Measurements from ENCODE around the gene ASIC3.

The ASIC3 gene

DNA sequence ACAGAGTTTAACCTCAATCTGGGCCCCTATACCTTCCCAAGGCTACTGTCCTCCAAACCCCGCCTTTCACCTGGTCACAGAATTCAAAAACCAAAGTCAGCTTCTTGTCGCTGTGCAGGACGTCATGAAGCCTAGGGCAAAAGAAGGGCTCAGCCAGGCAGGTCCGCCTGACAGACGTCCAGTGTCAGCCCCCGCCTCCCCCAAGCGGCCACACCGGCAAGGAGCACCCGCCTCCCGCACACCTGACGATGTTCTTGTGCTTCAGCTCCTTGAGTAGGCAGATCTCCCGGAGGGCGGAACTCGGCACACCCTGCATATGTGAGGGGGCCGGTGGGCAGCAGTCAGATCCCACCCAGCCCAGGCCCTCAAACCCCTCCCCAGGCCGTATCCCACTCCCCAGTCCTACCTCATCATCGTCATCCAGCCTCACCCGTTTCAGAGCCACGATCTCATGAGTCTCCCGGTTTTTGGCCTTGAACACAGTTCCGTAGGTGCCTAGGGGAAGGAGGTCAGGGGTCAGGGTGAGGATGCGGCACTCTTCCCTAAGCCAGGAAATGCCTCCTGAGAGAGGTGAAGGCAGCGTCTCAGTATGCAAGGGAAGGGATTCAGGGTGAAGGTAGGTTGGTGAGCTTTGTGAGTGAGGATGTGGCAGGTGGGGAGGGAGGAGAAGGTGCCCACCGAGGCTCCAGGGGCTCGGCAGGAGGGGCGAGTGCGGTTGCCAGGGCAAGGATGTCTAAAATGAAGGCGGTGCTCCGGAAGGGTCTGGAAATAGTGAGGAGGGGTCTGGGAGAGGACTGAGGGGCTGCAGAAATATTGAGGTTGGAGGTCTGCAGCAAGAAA, 8.6 kb downstream of the ASIC3 start:
- DNase-seq (ENCODE audit: low read depth) = no peak

DNA sequence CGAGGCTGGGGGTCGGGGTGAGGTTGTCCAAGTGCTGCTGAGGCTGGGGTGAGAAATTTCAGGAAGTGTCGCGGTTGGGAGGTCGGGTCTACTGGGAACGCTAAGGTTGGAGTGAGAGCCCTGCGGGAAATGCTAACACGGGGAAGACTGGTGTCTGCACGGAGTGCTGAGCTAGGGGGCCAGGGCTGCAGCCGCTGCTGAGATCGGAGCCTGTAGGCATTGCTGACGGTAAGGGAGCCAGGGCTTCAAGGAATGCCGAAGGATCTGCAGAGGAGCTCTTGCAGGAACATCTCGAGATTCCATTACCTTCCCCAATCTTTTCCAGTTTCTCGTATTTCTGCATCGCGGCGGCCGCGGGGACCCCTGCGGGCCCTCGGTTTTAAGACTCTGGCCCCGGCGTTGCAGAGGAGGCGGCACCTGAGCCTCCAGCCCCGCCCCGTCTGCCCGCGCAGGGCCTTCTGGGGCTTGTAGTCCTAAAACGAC, 9.2 kb downstream of the ASIC3 start, which contains the start of gene CDK5:
TSS of gene CDK5 (minus strand) at position 392 of the 483 bp plus-strand sequence. CDS start at position 343, 49 bp downstream.
- DNase-seq (ENCODE audit: low read depth) = no peak

DNA sequence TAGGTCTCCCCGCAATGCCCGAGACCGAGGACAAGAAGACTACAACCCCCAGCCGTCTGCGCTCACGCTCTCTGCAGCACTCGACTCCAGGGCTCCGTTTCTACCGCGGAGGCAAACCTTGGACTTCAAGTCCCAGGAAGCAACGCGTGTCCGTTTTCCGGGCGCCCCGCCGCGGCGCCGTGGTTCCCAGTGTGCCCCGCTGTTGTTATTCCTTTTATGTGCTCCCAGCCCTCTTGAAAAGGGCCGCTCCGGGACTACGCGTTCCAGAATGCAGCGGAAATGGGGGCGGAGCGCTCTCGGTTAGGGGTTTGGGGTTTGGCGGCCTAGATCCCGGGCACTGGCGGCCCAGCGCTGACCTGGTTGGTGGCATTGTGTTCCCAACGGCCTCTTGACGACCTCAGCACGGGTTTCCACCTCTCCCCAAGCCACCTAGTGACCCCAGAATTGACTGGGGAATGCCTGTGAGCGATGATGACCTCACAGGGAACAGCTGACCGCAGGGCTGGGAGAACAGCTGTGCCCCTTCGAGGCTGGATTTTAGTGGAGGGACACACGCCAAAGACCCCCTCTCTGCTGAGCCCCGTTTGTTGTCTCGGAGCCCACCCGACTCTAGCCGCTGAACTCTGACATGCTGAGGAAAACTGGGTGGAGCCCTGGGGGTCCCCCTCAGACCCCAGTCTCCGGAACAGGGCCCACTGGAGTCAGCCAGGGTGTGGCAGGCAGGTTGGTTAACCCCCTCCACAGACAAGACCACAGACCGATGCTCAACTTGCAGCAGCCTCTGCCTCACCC, 9.9 kb downstream of the ASIC3 start:
- DNase-seq (ENCODE audit: low read depth) = peak; percentile 98

DNA sequence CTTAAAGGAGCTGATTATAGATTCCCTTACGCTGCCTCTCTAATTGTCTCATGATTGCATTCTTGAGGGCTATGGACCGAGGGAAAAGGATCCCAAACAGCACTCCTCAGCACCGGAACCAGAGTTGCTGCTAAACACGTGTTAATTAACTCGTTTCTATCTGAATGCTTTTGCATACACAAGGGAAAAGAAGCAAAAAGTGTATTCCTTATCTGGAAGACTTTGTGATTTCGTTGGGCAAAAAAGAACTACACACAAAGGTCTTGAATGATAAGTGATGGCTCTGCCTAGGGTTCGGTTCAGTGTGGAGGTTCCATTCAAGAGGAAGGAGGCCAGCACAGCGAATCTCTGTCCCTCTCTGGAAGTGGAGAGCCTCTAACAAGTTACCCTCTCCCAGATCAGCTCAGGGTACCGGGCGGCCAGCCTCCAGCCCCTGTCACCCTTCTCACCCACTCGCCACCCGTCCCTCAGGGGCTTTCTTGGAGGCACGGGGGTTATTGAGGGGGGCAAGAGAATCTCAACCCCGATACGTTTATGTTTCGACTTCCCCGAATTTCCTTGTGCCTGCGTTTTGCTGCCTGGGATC, 10.5 kb downstream of the ASIC3 start:
- no peak for DNase-seq (ENCODE audit: low read depth)

DNA sequence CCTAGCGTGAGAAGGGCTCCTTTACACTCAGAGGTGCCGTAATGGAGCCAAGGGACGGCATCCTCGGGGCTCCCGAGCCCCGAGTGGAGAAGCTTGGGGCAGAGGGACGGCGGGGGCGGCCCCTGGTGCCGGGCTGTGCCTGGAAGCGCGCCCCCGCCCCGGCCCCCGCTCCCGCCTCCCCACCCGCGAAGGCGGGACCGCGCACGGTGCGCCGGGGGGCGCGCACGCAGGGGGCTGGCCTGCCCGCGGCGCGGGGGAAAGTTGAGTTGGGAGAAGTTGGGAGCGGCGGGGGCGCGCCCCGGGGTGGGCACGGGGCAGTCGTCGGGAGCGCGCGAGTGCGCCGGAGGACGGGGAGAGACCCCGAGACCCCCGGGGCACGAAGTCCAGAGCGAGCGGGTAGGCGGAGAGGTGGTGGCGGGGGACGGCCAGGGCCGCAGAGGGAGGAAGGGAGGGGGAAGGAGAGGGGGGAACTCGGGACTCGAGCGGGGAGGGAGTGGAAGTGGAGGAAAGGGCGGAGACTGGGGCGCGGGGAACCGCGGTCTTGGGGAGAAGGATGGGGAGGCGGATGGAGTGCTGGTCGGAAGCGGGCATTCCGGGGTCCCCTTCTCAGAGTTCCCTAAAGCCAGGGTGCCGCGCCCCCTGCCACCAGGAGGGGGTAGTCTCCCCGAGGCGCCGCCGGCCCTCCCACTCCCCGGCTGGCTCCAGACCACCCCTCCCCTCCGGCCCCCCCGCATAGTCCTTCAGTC, 11.2 kb downstream of the ASIC3 start, which contains the start of gene SLC4A2:
TSS of gene SLC4A2 (plus strand) at position 223 of the 746 bp plus-strand sequence. CDS start 2,399 bp downstream, outside the sequence.
- DNase-seq (ENCODE audit: low read depth) = peak; percentile 51

DNA sequence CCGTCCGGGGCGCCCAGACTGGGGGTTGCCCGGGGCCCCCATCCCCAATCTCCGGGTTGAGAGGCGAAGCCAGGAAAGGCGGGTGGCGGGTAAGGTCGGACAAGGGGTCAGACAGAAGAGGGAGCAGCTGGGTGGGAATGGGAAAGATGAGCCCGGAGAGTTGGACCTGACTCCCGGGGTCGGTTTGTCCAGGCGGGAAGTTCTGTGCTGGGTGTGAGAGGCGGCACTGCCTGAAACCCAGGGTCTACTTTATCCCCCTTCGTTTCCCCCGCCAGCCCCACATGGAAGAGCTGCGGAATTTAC, 11.7 kb downstream of the ASIC3 start:
- DNase-seq (ENCODE audit: low read depth) = no peak

DNA sequence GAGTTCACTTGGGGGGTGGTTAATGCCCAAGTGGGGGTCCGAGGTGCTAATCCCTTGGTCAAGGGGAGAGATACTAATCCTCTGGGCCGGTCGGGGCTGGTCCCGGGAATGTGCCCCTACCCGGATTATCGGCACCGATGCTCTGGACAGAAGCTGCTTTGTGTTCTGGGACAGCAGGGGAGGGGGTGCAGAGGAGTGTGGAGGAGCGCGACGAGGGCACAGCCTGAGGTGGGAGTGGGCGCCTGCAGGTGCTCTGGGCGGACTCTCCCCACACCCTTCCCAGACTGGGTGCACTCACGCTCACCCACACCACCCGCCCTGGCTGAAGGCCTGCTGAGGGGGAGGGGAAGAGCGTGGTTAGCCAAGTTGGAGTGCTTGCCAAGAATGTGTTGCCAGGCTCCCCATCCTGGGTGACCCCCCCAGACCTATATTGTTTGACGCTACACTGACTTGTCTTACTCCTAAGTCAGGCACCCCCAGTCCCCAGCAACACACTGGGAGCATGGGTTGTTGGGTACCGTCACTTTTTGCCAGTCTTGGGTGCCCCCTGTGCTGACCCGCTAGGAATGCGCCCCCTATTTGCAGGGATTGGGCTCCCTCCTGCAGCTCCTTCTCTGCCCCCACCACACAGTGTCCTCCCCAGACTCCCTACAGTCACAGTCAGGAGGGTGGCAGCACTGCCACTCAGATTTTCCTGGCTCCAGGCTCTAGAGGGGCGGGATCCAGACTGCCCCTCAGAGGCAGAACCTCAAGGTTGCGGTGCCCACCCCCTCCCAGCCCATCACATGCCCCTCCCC, 12.3 kb downstream of the ASIC3 start:
- DNase-seq (ENCODE audit: low read depth) = no peak

DNA sequence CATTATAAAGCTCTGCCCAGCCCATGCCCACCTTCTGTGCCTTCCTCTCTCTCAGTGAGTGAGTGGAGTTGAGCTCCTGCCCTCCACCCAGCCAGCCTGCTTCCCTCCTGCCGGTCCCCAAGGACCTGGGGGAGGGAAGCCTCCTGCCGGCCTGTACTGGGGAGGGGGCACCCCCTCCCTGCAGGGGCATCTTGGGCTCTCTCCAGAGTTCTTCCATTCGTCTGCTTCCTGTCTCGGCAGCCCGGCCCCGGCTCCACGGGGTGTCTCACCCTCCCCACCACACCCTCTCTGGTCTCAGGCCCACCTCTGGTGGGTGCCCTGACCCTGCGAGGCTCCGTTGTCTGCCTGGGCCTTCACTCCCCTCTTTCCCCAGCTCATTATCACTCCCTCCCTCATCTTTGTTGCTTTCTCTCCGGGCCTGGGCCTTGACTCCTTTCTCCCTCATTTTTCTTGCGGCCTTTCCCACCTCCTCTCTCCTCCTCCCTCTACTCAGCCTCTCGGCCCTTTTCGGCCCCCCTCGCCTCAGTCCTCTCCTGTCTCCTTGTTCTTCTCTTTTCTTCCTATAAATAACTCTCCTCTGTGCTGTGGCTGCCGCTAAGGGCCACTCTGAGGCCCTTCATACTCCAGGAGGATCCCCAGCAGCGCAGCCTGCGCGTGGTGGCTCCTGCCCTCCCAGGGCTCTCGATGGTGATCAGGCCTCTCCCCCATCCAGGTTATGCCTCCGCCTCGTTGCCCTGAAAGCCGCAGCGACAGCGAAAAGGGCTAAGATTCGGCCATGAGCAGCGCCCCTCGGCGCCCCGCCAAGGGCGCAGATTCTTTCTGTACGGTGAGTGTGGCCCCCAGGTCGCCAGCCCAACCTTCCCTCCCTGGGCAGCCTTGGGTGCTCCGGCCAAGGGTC, 13.1 kb downstream of the ASIC3 start:
- no peak for DNase-seq (ENCODE audit: low read depth)

DNA sequence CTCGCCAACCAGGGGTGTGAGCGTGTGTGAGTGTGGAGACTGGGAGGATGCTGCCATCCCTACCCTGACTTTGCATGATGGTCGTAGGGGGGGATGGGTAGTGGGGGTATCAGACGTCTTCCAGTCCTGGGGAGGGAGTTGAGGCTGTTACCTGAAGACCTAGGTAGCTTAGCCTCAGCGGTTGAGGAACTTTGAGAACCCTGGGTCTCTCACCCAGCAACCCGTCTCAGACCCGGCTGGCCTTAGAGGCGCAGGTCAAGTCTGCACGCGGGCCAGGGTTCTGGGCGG, 13.7 kb downstream of the ASIC3 start:
- DNase-seq (ENCODE audit: low read depth) = no peak

DNA sequence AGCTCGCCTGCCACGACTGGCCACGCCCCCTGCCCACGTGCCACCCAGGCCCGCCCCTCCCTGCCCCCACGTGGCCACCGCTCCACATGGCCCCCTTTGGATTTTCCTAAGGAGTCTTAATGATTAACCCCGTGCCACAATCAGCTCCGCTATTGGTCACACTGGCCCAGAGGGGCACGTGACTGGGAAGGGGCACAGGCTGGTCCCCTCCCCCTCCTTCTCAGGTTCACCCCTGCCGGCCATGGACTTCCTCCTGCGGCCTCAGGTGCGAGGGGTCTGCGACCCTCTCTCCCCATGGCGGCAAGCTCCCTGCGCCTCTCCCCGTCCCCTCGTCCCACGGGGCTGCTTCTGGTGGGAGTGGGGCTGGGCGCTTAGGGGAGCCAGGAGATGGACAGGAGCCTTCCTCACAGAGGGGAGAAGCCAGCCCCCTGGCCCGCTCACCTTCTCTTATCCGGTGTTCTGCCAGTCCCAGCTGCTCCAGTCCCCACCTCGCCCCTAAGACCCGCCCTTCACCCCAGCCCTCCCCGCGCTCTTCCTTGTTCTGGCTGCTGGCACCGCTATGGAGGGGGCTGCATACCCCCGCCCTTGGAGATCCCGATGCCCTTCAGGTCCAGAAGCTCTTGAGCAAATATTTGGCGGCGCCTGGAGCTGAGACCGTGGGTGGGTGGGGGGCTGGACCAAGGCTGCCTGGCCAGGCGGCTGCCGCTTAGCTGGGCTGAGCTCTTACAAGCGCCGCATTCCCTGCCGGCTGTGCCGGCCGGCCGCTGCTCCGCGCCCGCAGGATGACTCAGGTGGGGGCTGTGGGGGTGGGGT, 14.3 kb downstream of the ASIC3 start:
- DNase-seq (ENCODE audit: low read depth) = no peak

DNA sequence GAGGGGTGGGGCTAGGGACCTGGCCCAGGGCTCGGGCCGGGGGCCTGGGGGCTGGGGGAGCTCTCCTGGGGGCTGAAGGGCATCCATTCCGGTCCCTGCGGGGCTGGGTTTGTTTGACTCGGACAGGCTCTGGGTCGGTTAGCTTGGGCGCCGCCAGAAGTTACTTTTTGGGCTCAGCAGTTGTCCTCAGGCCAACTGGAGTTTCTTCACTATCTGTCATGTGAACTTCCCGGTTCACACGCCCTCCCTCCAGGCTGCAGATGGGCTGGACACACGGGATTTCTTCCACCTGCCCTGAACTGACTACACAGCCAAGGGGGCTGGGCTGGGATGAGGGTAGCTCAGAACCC, 14.9 kb downstream of the ASIC3 start:
- DNase-seq (ENCODE audit: low read depth) = no peak

DNA sequence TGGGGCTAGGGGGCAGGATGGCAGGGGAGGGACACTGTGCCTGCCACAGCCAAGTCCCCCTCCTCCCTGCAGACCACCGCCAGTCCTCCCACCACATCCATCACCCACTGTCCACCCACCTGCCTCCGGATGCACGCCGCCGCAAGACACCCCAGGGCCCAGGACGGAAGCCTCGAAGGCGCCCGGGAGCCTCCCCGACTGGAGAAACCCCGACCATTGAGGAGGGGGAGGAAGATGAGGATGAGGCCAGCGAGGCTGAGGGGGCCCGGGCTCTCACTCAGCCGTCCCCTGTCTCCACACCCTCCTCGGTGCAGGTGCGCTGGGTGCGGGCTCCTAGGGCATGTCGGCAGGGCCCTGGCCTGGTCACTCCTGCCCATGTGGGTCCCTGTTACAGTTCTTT, 16.1 kb downstream of the ASIC3 start:
- DNase-seq (ENCODE audit: low read depth) = no peak

DNA sequence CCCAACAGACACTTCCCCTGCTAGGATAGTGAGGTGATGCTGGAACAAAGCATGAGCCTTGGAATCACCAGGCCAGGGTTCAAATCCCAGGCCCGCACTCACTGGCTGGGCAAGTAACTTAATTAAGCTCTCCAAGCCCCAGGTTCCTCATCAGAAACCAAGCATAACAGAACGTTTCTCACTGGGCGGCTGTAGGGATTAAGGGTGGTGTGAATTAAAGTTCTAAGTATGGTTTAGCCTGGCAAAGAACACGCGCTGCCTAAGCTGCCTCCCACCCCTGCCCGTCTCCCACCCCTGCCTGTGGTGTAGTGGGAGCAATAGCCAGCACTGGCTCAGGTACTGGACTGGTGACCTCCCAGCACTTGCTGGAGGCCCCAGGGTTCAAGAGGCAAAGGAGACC, 16.7 kb downstream of the ASIC3 start:
- no peak for DNase-seq (ENCODE audit: low read depth)

DNA sequence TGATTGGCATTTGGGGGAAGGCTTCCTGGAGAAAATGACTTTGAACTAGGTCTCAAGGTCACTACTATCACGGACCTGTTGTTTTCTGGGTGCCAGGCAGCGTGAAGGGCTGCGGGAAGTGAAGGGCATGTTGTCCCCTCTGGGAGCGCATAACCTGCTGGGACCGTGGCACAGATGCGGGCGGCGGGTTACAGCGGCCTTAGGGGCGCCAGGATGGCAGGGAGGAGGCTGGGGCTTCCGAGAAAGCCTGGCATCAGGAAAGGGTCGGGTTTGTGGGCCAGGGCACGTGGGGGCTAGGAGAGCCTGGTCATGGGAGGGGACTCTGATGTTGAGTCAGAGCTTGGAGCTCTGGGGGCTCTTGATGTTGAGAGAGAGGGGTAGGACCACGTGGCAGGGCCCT, 17.2 kb downstream of the ASIC3 start:
- no peak for DNase-seq (ENCODE audit: low read depth)

DNA sequence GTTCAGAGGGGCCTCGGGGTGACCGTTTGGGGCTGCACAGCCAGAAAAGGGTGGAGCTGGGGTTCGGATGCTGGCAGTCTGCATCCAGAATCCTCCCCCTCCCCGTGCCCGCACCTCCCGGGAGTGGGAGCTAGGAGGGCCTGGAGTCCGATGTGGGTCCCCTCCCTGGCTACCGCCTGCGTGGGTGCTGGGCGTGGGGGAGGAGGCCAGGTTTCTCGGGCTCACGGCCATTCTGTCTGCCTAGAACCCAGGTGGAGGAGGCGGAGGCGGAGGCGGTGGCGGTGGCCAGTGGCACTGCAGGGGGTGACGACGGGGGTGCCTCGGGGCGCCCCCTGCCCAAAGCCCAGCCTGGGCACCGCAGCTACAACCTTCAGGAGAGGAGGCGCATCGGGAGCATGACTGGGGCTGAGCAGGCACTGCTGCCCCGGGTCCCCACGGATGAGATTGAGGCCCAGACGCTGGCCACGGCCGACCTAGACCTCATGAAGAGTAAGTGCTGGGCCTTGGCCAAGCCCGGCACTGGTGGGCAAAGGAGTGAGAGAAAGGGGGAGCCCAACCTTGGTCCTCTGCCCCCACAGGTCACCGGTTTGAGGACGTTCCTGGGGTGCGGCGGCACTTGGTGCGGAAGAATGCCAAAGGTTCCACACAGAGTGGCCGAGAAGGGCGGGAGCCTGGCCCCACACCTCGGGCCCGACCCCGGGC, 18.1 kb downstream of the ASIC3 start:
- DNase-seq (ENCODE audit: low read depth) = no peak

DNA sequence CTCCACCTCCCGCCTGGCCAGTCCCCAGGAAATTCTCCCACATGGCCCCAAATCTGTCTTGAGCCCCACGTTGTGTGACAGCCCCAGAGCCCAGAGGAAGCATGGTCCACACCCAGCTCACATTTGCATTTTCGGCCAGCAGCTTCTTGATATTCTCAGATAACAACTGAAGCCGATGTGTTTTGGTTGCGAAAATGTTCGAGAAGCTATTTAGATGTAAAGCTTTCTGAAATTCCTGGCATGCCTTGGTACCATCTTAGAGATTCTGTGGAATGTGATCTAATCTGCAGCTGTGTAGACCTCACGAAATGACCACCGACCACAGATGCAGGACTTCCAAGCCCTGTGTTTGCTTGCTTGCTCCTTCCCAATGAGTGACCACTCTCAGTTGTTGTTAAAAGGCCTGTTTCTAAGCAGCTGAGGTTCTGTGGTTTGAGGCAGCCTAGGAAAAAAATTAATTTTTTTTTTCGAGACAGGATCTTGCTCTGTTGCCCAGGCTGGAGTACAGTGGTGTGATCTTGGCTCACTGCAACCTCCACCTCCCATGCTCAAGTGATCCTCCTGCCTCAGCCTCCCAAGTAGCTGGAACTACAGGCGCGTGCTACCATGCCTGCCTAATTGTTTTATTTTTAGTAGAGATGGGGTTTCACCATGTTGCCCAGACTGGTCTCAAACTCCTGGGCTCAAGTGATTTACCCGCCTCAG, 19.9 kb downstream of the ASIC3 start:
- DNase-seq (ENCODE audit: low read depth) = no peak

DNA sequence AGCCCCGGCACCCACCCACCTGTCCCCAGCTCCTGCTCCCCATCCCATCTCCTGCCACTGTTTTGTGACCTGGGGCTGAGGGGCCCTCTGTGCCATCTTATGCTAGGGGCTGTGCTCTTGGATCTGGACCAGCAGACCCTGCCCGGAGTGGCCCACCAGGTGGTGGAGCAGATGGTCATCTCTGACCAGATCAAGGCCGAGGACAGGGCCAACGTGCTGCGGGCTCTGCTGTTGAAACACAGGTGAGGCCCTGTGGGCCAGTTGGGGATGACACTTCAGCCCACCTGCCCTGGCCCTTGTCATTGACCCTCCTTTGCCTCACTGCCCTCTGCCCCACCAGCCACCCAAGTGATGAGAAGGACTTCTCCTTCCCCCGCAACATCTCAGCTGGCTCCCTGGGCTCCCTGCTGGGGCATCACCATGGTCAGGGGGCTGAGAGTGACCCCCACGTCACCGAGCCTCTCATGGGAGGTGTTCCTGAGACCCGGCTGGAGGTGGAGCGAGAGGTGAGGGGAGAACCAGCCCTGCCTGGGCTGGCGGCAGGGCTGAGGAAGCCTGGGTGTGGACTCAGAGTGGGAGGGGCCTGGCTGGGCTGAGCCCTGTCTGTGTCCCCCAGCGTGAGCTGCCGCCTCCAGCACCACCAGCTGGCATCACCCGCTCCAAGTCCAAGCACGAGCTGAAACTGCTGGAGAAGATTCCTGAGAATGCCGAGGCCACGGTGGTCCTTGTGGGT, 21.7 kb downstream of the ASIC3 start:
- no peak for DNase-seq (ENCODE audit: low read depth)

DNA sequence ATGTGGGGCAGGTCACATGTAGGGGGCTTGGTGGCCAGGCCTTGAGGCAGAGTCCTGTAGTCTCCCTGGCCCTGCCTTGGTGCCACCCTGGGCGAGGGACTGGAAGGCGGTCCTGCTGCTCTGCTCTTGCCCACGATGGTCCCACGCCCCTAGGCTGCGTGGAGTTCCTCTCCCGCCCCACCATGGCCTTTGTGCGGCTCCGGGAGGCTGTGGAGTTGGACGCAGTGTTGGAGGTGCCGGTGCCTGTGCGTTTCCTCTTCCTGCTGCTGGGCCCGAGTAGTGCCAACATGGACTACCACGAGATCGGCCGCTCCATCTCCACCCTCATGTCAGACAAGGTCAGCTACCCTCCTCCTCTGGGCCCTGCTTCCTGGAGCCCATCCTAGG, 22.2 kb downstream of the ASIC3 start:
- no peak for DNase-seq (ENCODE audit: low read depth)

Data from T-helper 22 cell (primary cell).